ENCODE data around the gene SPATA25. TPM values are rescaled to one million over a fixed set of nuclear protein-coding genes. Genes with fewer than 3 reads are reported as not detected.
A peak's percentile ranks its signal among the peaks of the same experiment; 100 is the strongest.

The SPATA25 gene
- total RNA-seq, 1 experiment from 2014 or later = 1.8 TPM

DNA sequence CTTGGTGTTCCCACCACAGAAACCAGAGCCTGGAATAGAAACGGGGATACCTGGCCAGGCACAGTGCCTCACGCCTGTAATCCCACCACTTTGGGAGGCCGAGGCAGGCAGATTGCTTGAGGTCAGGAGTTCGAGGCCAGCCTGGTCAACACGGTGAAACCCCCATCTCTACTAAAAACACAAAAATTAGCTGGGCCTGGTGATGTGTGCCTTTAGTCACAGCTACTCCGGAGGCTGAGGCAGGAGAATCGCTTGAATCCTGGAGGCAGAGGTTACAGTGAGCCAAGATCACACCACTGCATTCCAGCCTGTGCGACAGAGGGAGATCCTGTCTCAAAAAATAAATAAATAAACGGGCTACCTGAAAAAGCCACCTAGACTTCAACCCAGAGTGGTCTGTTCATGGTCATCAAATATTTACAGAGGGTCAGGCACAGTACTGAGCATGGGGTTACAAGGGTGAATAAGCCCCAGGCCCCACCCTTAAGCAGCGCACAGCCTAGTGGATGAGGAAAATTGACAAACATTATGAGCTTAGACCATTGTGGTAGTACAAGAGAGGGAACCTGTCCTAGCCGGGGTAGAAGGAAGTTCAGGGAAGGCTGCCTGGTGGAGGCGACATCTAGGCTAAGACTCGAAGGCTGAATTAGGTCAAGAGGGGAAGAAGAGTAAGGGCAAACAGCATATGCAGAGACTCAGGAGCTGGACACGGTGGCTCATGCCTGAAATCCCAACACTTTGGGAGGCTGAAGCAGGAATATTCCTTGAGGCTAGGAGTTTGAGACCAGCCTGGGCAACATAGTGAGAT, 39.9 kb upstream of the SPATA25 start:
- CTCF ChIA-PET = interaction anchor here (1.6 kb wide), 1 partner anchor 37 kb away, joined by 3 read pairs; no protein-coding TSS in a partner anchor
- ATAC-seq (0 out of 2 replicates have a peak, but pooled peaks have one; percentile 13), DNase-seq (ENCODE audit: low read depth, low spot score) (no peak)
- no peak for TF ChIP-seq POLR2AphosphoS5 (IDR thresholded peaks at IDR 0.05; ENCODE audit: low read depth, low read length)
- TF ChIP-seq, protein P1, sequence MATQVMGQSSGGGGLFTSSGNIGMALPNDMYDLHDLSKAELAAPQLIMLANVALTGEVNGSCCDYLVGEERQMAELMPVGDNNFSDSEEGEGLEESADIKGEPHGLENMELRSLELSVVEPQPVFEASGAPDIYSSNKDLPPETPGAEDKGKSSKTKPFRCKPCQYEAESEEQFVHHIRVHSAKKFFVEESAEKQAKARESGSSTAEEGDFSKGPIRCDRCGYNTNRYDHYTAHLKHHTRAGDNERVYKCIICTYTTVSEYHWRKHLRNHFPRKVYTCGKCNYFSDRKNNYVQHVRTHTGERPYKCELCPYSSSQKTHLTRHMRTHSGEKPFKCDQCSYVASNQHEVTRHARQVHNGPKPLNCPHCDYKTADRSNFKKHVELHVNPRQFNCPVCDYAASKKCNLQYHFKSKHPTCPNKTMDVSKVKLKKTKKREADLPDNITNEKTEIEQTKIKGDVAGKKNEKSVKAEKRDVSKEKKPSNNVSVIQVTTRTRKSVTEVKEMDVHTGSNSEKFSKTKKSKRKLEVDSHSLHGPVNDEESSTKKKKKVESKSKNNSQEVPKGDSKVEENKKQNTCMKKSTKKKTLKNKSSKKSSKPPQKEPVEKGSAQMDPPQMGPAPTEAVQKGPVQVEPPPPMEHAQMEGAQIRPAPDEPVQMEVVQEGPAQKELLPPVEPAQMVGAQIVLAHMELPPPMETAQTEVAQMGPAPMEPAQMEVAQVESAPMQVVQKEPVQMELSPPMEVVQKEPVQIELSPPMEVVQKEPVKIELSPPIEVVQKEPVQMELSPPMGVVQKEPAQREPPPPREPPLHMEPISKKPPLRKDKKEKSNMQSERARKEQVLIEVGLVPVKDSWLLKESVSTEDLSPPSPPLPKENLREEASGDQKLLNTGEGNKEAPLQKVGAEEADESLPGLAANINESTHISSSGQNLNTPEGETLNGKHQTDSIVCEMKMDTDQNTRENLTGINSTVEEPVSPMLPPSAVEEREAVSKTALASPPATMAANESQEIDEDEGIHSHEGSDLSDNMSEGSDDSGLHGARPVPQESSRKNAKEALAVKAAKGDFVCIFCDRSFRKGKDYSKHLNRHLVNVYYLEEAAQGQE (IDR thresholded peaks at IDR 0.05; ENCODE audit: insufficient read depth in 1 of 2, low read depth in 2 of 2, low read length in 1 of 2) = no peak
- Histone ChIP-seq H3K27ac (ENCODE audit: low read length) (no peak overlapping the region), H3K9me3 (ENCODE audit: control insufficient read depth, insufficient read depth, low read depth, low read length) (no peaks in the 10 kb centered on the region), H3K4me3 (ENCODE audit: low read depth in 2 of 2, low read length in 2 of 2) (no peak overlapping the region), H3K4me1 (ENCODE audit: control insufficient read depth, insufficient read depth, low read length) (no peaks in the 10 kb centered on the region), H3K36me3 (ENCODE audit: control insufficient read depth, insufficient read depth, low read length) (no peaks in the 10 kb centered on the region), H3K27me3 (ENCODE audit: control insufficient read depth, insufficient read depth, low read length) (no peaks in the 10 kb centered on the region)
- BruUV-seq (replicated peaks) = no TSS peak
- in situ Hi-C loops (cut with HindIII; ENCODE audit: low pct_unique_long_range_greater_than_20kb, low sequenced_read_pairs) (no loop called here), intact Hi-C loops (cut with micrococcal nuclease; ENCODE audit: unreplicated experiment) (no loop called here)
- POLR2A ChIA-PET = no interaction called here

DNA sequence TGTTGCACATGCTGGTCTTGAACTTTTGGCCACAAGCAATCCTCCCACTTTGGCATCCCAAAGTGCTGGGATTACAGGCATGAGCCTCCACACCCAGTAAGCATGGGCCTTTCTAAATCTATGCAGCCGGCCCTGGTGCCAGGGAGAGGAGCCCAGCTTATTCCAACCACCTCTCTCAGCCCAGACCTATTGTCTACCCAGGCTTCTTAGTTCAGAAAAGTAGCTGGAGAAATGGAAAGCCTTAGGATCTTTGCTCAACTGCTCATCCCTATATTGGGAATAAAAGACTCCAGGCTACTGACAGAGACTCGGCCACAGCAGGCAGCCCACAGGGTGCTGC, 39.3 kb upstream of the SPATA25 start:
- POLR2A ChIA-PET = no interaction called here
- intact Hi-C loops (cut with micrococcal nuclease; ENCODE audit: unreplicated experiment) = no loop called here
- H3K4me3 ChIP-seq (ENCODE audit: low read depth in 2 of 2, low read length in 2 of 2) = no peak overlapping the region

More for the DNA sequence above, 39.3 kb upstream of the SPATA25 start:
- Histone ChIP-seq H3K4me1 (ENCODE audit: control insufficient read depth, insufficient read depth, low read length) (no peaks in the 10 kb centered on the region), H3K9me3 (ENCODE audit: control insufficient read depth, insufficient read depth, low read depth, low read length) (no peaks in the 10 kb centered on the region), H3K27ac (ENCODE audit: low read length) (no peak overlapping the region), H3K27me3 (ENCODE audit: control insufficient read depth, insufficient read depth, low read length) (no peaks in the 10 kb centered on the region), H3K36me3 (ENCODE audit: control insufficient read depth, insufficient read depth, low read length) (no peaks in the 10 kb centered on the region)
- ATAC-seq (no peak), DNase-seq (ENCODE audit: low read depth, low spot score) (no peak)
- no TSS peak for BruUV-seq (replicated peaks)
- CTCF ChIA-PET = interaction anchor here (1.6 kb wide), 1 partner anchor 37 kb away, joined by 3 read pairs; no protein-coding TSS in a partner anchor
- in situ Hi-C loops (cut with HindIII; ENCODE audit: low pct_unique_long_range_greater_than_20kb, low sequenced_read_pairs) = no loop called here
- TF ChIP-seq, protein P2, sequence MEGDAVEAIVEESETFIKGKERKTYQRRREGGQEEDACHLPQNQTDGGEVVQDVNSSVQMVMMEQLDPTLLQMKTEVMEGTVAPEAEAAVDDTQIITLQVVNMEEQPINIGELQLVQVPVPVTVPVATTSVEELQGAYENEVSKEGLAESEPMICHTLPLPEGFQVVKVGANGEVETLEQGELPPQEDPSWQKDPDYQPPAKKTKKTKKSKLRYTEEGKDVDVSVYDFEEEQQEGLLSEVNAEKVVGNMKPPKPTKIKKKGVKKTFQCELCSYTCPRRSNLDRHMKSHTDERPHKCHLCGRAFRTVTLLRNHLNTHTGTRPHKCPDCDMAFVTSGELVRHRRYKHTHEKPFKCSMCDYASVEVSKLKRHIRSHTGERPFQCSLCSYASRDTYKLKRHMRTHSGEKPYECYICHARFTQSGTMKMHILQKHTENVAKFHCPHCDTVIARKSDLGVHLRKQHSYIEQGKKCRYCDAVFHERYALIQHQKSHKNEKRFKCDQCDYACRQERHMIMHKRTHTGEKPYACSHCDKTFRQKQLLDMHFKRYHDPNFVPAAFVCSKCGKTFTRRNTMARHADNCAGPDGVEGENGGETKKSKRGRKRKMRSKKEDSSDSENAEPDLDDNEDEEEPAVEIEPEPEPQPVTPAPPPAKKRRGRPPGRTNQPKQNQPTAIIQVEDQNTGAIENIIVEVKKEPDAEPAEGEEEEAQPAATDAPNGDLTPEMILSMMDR (IDR thresholded peaks at IDR 0.05) = no peak
- TF ChIP-seq, protein P1 (IDR thresholded peaks at IDR 0.05; ENCODE audit: insufficient read depth in 1 of 2, low read depth in 2 of 2, low read length in 1 of 2) = no peak
- TF ChIP-seq POLR2AphosphoS5 (IDR thresholded peaks at IDR 0.05; ENCODE audit: low read depth, low read length) (no peak), TCF7L2 (IDR thresholded peaks at IDR 0.05; ENCODE audit: low read depth, low read length) (no peak), SIN3A (IDR thresholded peaks at IDR 0.05; ENCODE audit: borderline replicate concordance, insufficient read depth, low read depth, low read length) (no peak)
